CD4-positive, alpha-beta T cell (primary cell): Measurements from ENCODE around the gene RMND5A. TPM values are rescaled to one million over a fixed set of nuclear protein-coding genes. Genes with fewer than 3 reads are reported as not detected.

Source experiments
- ATAC-seq: fragments of 200-7000 bp; cut with Tn5 transposase; one replicate; pipeline ENCODE4 v1.10.0; 2022; ENCODE audit warnings: mild to moderate bottlenecking; ENCODE audit not compliant: poor library complexity
- CTCF ChIA-PET: fragments of 350-600 bp; sonication (Branson Sonifier 250); formaldehyde crosslinking; loops from one replicate; lab custom pipeline; 2021; ENCODE audit warnings: antibody characterized with exemption, inconsistent platforms; lab: Charles Lee
- POLR2A ChIA-PET: fragments of 350-600 bp; sonication (Branson Sonifier 250); formaldehyde crosslinking; loops from one replicate; lab custom pipeline; 2021; ENCODE audit warnings: antibody characterized with exemption, inconsistent platforms; lab: Charles Lee
- DNase-seq, 14 experiments: peaks; one replicate each; pipeline ENCODE4 v3.0.0-alpha.2; 2013 to 2020; ENCODE audit warnings: mixed read lengths in 2 of 14
- H3K27ac ChIP-seq, 2 donors: one replicate each; pipeline versions ENCODE4 v1.5.1 to v1.7.0; 2013; ENCODE audit warnings: low read length in 2 of 2, low read depth in 1 of 2, mild to moderate bottlenecking in 1 of 2
- H3K27me3 ChIP-seq, 2 experiments: 1 replicate in 1 of 2; 2 replicates in 1 of 2; pipeline versions ENCODE4 v1.6.1 to v1.7.0; 2013; ENCODE audit warnings: low read length in 2 of 2, control low read depth in 1 of 2, mild to moderate bottlenecking in 1 of 2, moderate library complexity in 1 of 2; ENCODE audit not compliant: insufficient read depth in 2 of 2, control insufficient read depth in 1 of 2
- H3K36me3 ChIP-seq: one replicate; pipeline ENCODE4 v1.6.1; 2013; ENCODE audit warnings: low read length, control low read depth; ENCODE audit not compliant: insufficient read depth
- H3K4me1 ChIP-seq: one replicate; pipeline ENCODE4 v1.6.1; 2013; ENCODE audit warnings: low read length, control low read depth; ENCODE audit not compliant: insufficient read depth
- H3K4me3 ChIP-seq: one replicate; pipeline ENCODE4 v1.5.1; 2013; ENCODE audit warnings: mild to moderate bottlenecking, low read length, moderate library complexity
- H3K9me3 ChIP-seq, 2 experiments: 1 replicate in 1 of 2; 2 replicates in 1 of 2; pipeline versions ENCODE4 v1.6.1 to v1.7.0; 2013; ENCODE audit warnings: low read length in 2 of 2, mild to moderate bottlenecking in 2 of 2, control low read depth in 1 of 2, moderate library complexity in 1 of 2; ENCODE audit not compliant: control insufficient read depth in 1 of 2, insufficient read depth in 1 of 2
- H3K27ac Mint-ChIP-seq: one replicate; pipeline ENCODE4 v1.8.0; 2020; ENCODE audit warnings: mixed read lengths
- H3K27me3 Mint-ChIP-seq: one replicate; pipeline ENCODE4 v1.8.0; 2021; ENCODE audit warnings: mixed read lengths
- H3K36me3 Mint-ChIP-seq: one replicate; pipeline ENCODE4 v1.8.0; 2021; ENCODE audit warnings: low read depth, mixed read lengths
- H3K4me1 Mint-ChIP-seq: one replicate; pipeline ENCODE4 v1.8.0; 2021; ENCODE audit warnings: low read depth, mixed read lengths
- H3K4me3 Mint-ChIP-seq: one replicate; pipeline ENCODE4 v1.8.0; 2020; ENCODE audit warnings: mild to moderate bottlenecking, mixed read lengths
- H3K9me3 Mint-ChIP-seq: one replicate; pipeline ENCODE4 v1.8.0; 2020; ENCODE audit warnings: mixed read lengths
- intact Hi-C, 2 experiments: fragments of 100-400 bp; cut with DNase I in 1 of 2; cut with micrococcal nuclease in 1 of 2; formaldehyde crosslinking; loops; one replicate each; pipeline versions ENCODE4 v1.15.1 to v1.9.0; 2023 to 2025; cut with DNase I, micrococcal nuclease
- total RNA-seq, 174 experiments: library from RNA in 2 of 174; stranded (reverse) in 2 of 174; gene quantifications; one replicate each; pipeline ENCODE4 v1.2.3 and lab custom pipeline; 2021 to 2026
- TF ChIP-seq, protein P1 (sequence below): fragments of 200-600 bp; IDR thresholded peaks from one replicate; pipeline ENCODE4 v1.8.0; 2022; ENCODE audit warnings: antibody characterized with exemption, mild to moderate bottlenecking

Gene RMND5A
- total RNA-seq, 2 experiments from 2014 or later = 20.5 to 21.4 TPM

DNA sequence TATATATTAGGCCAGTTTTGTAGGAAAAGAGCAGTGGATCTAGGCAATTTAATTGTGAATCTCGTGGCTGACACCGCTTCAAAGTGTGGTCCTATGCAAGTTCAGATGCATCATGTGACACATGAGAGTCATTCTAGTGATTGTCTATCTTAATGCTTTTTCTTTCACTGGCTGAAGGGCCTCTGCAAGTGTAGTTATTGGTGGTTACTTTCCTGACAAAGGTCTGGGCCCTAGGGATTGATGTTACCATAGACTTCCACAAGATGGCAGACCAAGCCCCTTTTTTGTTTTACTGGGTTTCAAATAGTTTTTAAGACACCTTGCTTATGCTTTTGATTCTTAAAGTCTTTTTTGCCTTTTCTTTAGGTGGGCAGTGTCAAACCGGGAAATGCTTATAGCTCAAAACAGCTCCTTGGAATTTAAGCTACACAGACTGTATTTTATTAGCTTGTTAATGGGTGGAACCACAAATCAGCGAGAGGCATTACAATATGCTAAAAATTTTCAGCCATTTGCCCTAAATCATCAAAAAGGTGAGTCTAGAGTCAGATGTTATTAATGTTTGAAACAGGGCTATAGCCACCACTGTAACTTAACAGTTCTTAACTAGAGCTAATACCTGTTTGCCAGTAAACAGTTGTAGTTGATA is 44.7 kb downstream of the RMND5A start:
- TF ChIP-seq, protein P1, sequence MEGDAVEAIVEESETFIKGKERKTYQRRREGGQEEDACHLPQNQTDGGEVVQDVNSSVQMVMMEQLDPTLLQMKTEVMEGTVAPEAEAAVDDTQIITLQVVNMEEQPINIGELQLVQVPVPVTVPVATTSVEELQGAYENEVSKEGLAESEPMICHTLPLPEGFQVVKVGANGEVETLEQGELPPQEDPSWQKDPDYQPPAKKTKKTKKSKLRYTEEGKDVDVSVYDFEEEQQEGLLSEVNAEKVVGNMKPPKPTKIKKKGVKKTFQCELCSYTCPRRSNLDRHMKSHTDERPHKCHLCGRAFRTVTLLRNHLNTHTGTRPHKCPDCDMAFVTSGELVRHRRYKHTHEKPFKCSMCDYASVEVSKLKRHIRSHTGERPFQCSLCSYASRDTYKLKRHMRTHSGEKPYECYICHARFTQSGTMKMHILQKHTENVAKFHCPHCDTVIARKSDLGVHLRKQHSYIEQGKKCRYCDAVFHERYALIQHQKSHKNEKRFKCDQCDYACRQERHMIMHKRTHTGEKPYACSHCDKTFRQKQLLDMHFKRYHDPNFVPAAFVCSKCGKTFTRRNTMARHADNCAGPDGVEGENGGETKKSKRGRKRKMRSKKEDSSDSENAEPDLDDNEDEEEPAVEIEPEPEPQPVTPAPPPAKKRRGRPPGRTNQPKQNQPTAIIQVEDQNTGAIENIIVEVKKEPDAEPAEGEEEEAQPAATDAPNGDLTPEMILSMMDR = peak; percentile 59
- POLR2A ChIA-PET = interaction anchor here (0.6 kb wide), 1 partner anchor 1718 kb away, joined by 3 read pairs; no protein-coding TSS in a partner anchor
- H3K27ac Mint-ChIP-seq = peak overlapping the region; percentile 18

DNA sequence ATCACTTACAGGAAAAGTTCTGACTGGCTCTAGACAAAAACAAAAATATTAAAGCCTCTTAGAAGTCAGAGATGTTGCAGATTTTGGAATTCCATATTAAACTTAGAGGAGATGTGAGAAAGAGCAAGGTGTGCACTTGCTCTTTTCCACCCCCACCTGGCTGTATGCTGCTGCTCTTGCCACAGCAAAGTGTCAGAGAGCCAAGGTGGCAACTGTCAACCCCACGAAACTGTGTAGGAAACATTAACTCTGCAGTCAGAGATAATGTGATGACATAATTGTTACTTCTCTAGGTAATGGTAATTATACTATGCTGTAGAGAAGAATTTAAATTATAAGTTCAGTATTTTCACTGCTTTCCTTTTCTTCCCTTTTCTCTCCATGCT is 45.2 kb downstream of the RMND5A start:
- no peak overlapping the region for H3K27ac ChIP-seq
- no peak overlapping the region for H3K4me3 ChIP-seq
- H3K27me3 ChIP-seq = no peaks in the 10 kb centered on the region
- intact Hi-C loops = no loop called here
- no peak for DNase-seq
- CTCF ChIA-PET = interaction anchor here (2.1 kb wide), 1 partner anchor 12 kb away, joined by 6 read pairs; no protein-coding TSS in a partner anchor
- POLR2A ChIA-PET = no interaction called here
- peaks cover 47% of the 10 kb centered on the region for H3K36me3 ChIP-seq
- Mint-ChIP-seq H3K27ac (no peak overlapping the region), H3K4me1 (peaks cover 21% of the 10 kb centered on the region), H3K36me3 (peaks cover 69% of the 10 kb centered on the region), H3K27me3 (no peaks in the 10 kb centered on the region), H3K9me3 (no peaks in the 10 kb centered on the region), H3K4me3 (no peak overlapping the region)
- TF ChIP-seq, protein P1 = no peak
- H3K9me3 ChIP-seq = no peaks in the 10 kb centered on the region
- no peak for ATAC-seq
- H3K4me1 ChIP-seq = no peaks in the 10 kb centered on the region

More for the DNA sequence above, 44.7 kb downstream of the RMND5A start:
- H3K27me3 Mint-ChIP-seq = no peaks in the 10 kb centered on the region
- ATAC-seq (peak; percentile 62), DNase-seq (peak in 5 of 14 experiments; percentile 8 to 65 (median 51))
- CTCF ChIA-PET = interaction anchor here (2.1 kb wide), 1 partner anchor 12 kb away, joined by 6 read pairs; no protein-coding TSS in a partner anchor
- Histone ChIP-seq H3K4me3 (no peak overlapping the region), H3K9me3 (no peaks in the 10 kb centered on the region), H3K36me3 (peaks cover 43% of the 10 kb centered on the region), H3K27ac (no peak overlapping the region), H3K4me1 (no peaks in the 10 kb centered on the region), H3K27me3 (no peaks in the 10 kb centered on the region)
- peaks cover 65% of the 10 kb centered on the region for H3K36me3 Mint-ChIP-seq
- no peak overlapping the region for H3K4me3 Mint-ChIP-seq
- intact Hi-C loops = loop anchor here in 1 of 2 experiments (5.0 kb wide), 1 partner anchor 247 kb away; no protein-coding TSS in a partner anchor
- H3K4me1 Mint-ChIP-seq = peaks cover 25% of the 10 kb centered on the region
- no peaks in the 10 kb centered on the region for H3K9me3 Mint-ChIP-seq

DNA sequence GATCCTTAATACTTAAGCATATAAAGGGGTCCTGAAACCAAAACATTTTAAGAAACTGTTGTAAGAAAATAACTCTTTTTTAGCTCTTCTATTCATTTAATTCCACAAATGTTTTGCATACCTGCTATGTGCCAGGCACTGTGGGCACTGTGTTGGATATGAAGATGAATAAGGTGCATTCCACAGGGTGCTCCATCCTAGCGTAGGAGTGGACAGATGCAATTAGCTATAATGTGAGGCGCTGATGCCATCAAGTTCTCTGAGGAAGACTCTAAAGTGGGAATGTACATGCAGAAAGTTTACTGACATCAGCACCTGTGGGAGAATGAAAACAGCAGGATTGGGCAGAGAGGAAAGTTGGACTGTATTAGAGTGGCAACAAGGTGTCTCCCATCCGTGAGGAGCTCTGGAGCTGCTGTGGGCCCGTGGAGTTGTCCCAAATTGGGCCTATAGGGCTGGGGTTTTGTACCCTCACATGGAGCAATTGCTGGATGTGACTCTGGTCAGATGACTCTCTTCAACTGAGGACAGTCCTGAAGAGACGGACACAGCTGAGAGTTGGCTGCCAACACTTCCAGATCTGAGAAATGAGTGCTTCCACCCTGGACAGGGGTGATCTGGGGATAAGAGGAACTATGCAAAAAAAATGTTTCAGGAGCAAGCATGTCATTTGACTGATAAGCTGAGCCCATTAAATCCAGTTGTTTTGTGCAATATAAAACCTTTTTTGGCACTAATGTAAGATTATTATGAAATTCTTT is 48.3 kb downstream of the RMND5A start:
- no peaks in the 10 kb centered on the region for H3K27me3 ChIP-seq
- H3K27ac ChIP-seq = no peak overlapping the region
- Mint-ChIP-seq H3K4me1 (peaks cover 10% of the 10 kb centered on the region), H3K9me3 (no peaks in the 10 kb centered on the region), H3K4me3 (no peak overlapping the region), H3K36me3 (peaks cover 89% of the 10 kb centered on the region), H3K27ac (no peak overlapping the region), H3K27me3 (no peaks in the 10 kb centered on the region)
- H3K4me3 ChIP-seq = no peak overlapping the region
- DNase-seq (no peak), ATAC-seq (no peak)
- ChIA-PET POLR2A (no interaction called here), CTCF (no interaction called here)
- TF ChIP-seq, protein P1 = no peak
- H3K4me1 ChIP-seq = no peaks in the 10 kb centered on the region
- intact Hi-C loops = no loop called here
- H3K9me3 ChIP-seq = no peaks in the 10 kb centered on the region
- H3K36me3 ChIP-seq = peaks cover 72% of the 10 kb centered on the region
